ENCODE results near the gene FMN1.
A peak's percentile ranks its signal among the peaks of the same experiment; 100 is the strongest.

FMN1 gene

GRCh38 chr15:32908135-32908801, 286.2 kb downstream of the FMN1 start:
- Histone ChIP-seq H3K4me1 (ENCODE audit: control insufficient read depth, insufficient read depth, low read length) (peaks cover 6% of the 10 kb centered on the region), H3K27ac (ENCODE audit: insufficient read depth, low read depth, low read length, poor library complexity, severe bottlenecking) (no peak overlapping the region), H3K27me3 (ENCODE audit: control insufficient read depth, insufficient read depth, low read length, poor library complexity, severe bottlenecking) (no peaks in the 10 kb centered on the region), H3K36me3 (ENCODE audit: control insufficient read depth, insufficient read depth, low read length) (no peaks in the 10 kb centered on the region), H3K9me3 (ENCODE audit: control insufficient read depth, low read length) (no peaks in the 10 kb centered on the region), H3K4me3 (ENCODE audit: insufficient read depth, low read depth, low read length) (no peak overlapping the region)
- 78 to 87% methylated on average over 4 to 5 of the region's 5 CpGs for WGBS, 2 experiments

- 93 to 97% methylated on average over 4 of the region's 4 CpGs for WGBS, 2 experiments
- peaks cover 6% of the 10 kb centered on the region for H3K4me1 ChIP-seq (ENCODE audit: control insufficient read depth, insufficient read depth, low read length)
Measured at GRCh38 chr15:32905481-32905880, 289.0 kb downstream of the FMN1 start.

GRCh38 chr15:32904448-32904847, 290.1 kb downstream of the FMN1 start:
- Histone ChIP-seq H3K9me3 (ENCODE audit: control insufficient read depth, low read length) (no peaks in the 10 kb centered on the region), H3K4me3 (ENCODE audit: insufficient read depth, low read depth, low read length) (no peak overlapping the region), H3K36me3 (ENCODE audit: control insufficient read depth, insufficient read depth, low read length) (no peaks in the 10 kb centered on the region), H3K27ac (ENCODE audit: insufficient read depth, low read depth, low read length, poor library complexity, severe bottlenecking) (no peak overlapping the region), H3K4me1 (ENCODE audit: control insufficient read depth, insufficient read depth, low read length) (peaks cover 9% of the 10 kb centered on the region), H3K27me3 (ENCODE audit: control insufficient read depth, insufficient read depth, low read length, poor library complexity, severe bottlenecking) (no peaks in the 10 kb centered on the region)
- 95 to 100% methylated on average over 2 of the region's 2 CpGs for WGBS, 2 experiments

More at GRCh38 chr15:32905481-32905880, 289.0 kb downstream of the FMN1 start:
- Histone ChIP-seq H3K27ac (ENCODE audit: insufficient read depth, low read depth, low read length, poor library complexity, severe bottlenecking) (no peak overlapping the region), H3K27me3 (ENCODE audit: control insufficient read depth, insufficient read depth, low read length, poor library complexity, severe bottlenecking) (no peaks in the 10 kb centered on the region), H3K9me3 (ENCODE audit: control insufficient read depth, low read length) (no peaks in the 10 kb centered on the region), H3K4me3 (ENCODE audit: insufficient read depth, low read depth, low read length) (no peak overlapping the region), H3K36me3 (ENCODE audit: control insufficient read depth, insufficient read depth, low read length) (no peaks in the 10 kb centered on the region)

GRCh38 chr15:32903591-32904290, 290.8 kb downstream of the FMN1 start:
- Histone ChIP-seq H3K36me3 (ENCODE audit: control insufficient read depth, insufficient read depth, low read length) (no peaks in the 10 kb centered on the region), H3K4me1 (ENCODE audit: control insufficient read depth, insufficient read depth, low read length) (peaks cover 16% of the 10 kb centered on the region), H3K4me3 (ENCODE audit: insufficient read depth, low read depth, low read length) (no peak overlapping the region), H3K27ac (ENCODE audit: insufficient read depth, low read depth, low read length, poor library complexity, severe bottlenecking) (no peak overlapping the region), H3K9me3 (ENCODE audit: control insufficient read depth, low read length) (no peaks in the 10 kb centered on the region), H3K27me3 (ENCODE audit: control insufficient read depth, insufficient read depth, low read length, poor library complexity, severe bottlenecking) (no peaks in the 10 kb centered on the region)
- WGBS, 2 experiments: 82 to 84% methylated on average over 9 to 10 of the region's 10 CpGs

- peaks cover 25% of the 10 kb centered on the region for H3K4me1 ChIP-seq (ENCODE audit: control insufficient read depth, insufficient read depth, low read length)
- no peaks in the 10 kb centered on the region for H3K27me3 ChIP-seq (ENCODE audit: control insufficient read depth, insufficient read depth, low read length, poor library complexity, severe bottlenecking)
- no peak overlapping the region for H3K27ac ChIP-seq (ENCODE audit: insufficient read depth, low read depth, low read length, poor library complexity, severe bottlenecking)
- H3K9me3 ChIP-seq (ENCODE audit: control insufficient read depth, low read length): no peaks in the 10 kb centered on the region
- H3K4me3 ChIP-seq (ENCODE audit: insufficient read depth, low read depth, low read length): no peak overlapping the region
- H3K36me3 ChIP-seq (ENCODE audit: control insufficient read depth, insufficient read depth, low read length): no peaks in the 10 kb centered on the region
- 89 to 94% methylated on average over 3 of the region's 3 CpGs for WGBS, 2 experiments
Measured at GRCh38 chr15:32901995-32902394, 292.5 kb downstream of the FMN1 start.

- H3K4me3 ChIP-seq (ENCODE audit: insufficient read depth, low read depth, low read length): no peak overlapping the region
- peaks cover 25% of the 10 kb centered on the region for H3K4me1 ChIP-seq (ENCODE audit: control insufficient read depth, insufficient read depth, low read length)
- H3K27ac ChIP-seq (ENCODE audit: insufficient read depth, low read depth, low read length, poor library complexity, severe bottlenecking): no peak overlapping the region
- H3K36me3 ChIP-seq (ENCODE audit: control insufficient read depth, insufficient read depth, low read length): no peaks in the 10 kb centered on the region
- no peaks in the 10 kb centered on the region for H3K27me3 ChIP-seq (ENCODE audit: control insufficient read depth, insufficient read depth, low read length, poor library complexity, severe bottlenecking)
- no peaks in the 10 kb centered on the region for H3K9me3 ChIP-seq (ENCODE audit: control insufficient read depth, low read length)
- 93% methylated on average over 1 of the region's 2 CpGs; no CpG with 5 or more reads in 1 of the 2 experiments for WGBS, 2 experiments
Measured at GRCh38 chr15:32901192-32901591, 293.3 kb downstream of the FMN1 start.

- Histone ChIP-seq H3K27ac (ENCODE audit: insufficient read depth, low read depth, low read length, poor library complexity, severe bottlenecking) (peak overlapping the region; percentile 64), H3K4me1 (ENCODE audit: control insufficient read depth, insufficient read depth, low read length) (peaks cover 25% of the 10 kb centered on the region), H3K36me3 (ENCODE audit: control insufficient read depth, insufficient read depth, low read length) (no peaks in the 10 kb centered on the region), H3K27me3 (ENCODE audit: control insufficient read depth, insufficient read depth, low read length, poor library complexity, severe bottlenecking) (no peaks in the 10 kb centered on the region), H3K4me3 (ENCODE audit: insufficient read depth, low read depth, low read length) (no peak overlapping the region), H3K9me3 (ENCODE audit: control insufficient read depth, low read length) (no peaks in the 10 kb centered on the region)
- WGBS, 2 experiments: 0 to 2% methylated on average over 6 of the region's 6 CpGs
Measured at GRCh38 chr15:32899126-32899596, 295.4 kb downstream of the FMN1 start.

GRCh38 chr15:32898414-32898813, 296.1 kb downstream of the FMN1 start:
- H3K4me3 ChIP-seq (ENCODE audit: insufficient read depth, low read depth, low read length): no peak overlapping the region
- no peak overlapping the region for H3K27ac ChIP-seq (ENCODE audit: insufficient read depth, low read depth, low read length, poor library complexity, severe bottlenecking)
- H3K4me1 ChIP-seq (ENCODE audit: control insufficient read depth, insufficient read depth, low read length): peaks cover 25% of the 10 kb centered on the region
- WGBS, 2 experiments: 63 to 71% methylated on average over 4 of the region's 4 CpGs
- no peaks in the 10 kb centered on the region for H3K36me3 ChIP-seq (ENCODE audit: control insufficient read depth, insufficient read depth, low read length)
- no peaks in the 10 kb centered on the region for H3K27me3 ChIP-seq (ENCODE audit: control insufficient read depth, insufficient read depth, low read length, poor library complexity, severe bottlenecking)
- no peaks in the 10 kb centered on the region for H3K9me3 ChIP-seq (ENCODE audit: control insufficient read depth, low read length)

GRCh38 chr15:32893421-32893820, 301.1 kb downstream of the FMN1 start:
- Histone ChIP-seq H3K27me3 (ENCODE audit: control insufficient read depth, insufficient read depth, low read length, poor library complexity, severe bottlenecking) (no peaks in the 10 kb centered on the region), H3K4me3 (ENCODE audit: insufficient read depth, low read depth, low read length) (no peak overlapping the region), H3K4me1 (ENCODE audit: control insufficient read depth, insufficient read depth, low read length) (peaks cover 12% of the 10 kb centered on the region), H3K27ac (ENCODE audit: insufficient read depth, low read depth, low read length, poor library complexity, severe bottlenecking) (no peak overlapping the region), H3K9me3 (ENCODE audit: control insufficient read depth, low read length) (no peaks in the 10 kb centered on the region), H3K36me3 (ENCODE audit: control insufficient read depth, insufficient read depth, low read length) (no peaks in the 10 kb centered on the region)

GRCh38 chr15:32889214-32889613, 305.3 kb downstream of the FMN1 start:
- 93% methylated on average over 3 of the region's 3 CpGs for WGBS, 2 experiments
- no peak overlapping the region for H3K4me3 ChIP-seq (ENCODE audit: insufficient read depth, low read depth, low read length)
- H3K36me3 ChIP-seq (ENCODE audit: control insufficient read depth, insufficient read depth, low read length): no peaks in the 10 kb centered on the region
- H3K4me1 ChIP-seq (ENCODE audit: control insufficient read depth, insufficient read depth, low read length): peaks cover 13% of the 10 kb centered on the region
- no peaks in the 10 kb centered on the region for H3K27me3 ChIP-seq (ENCODE audit: control insufficient read depth, insufficient read depth, low read length, poor library complexity, severe bottlenecking)
- H3K27ac ChIP-seq (ENCODE audit: insufficient read depth, low read depth, low read length, poor library complexity, severe bottlenecking): no peak overlapping the region
- H3K9me3 ChIP-seq (ENCODE audit: control insufficient read depth, low read length): no peaks in the 10 kb centered on the region
